Measurements from ENCODE around the gene POMGNT2. TPM values are rescaled to one million over a fixed set of nuclear protein-coding genes. Genes with fewer than 3 reads are reported as not detected.

POMGNT2 gene
- total RNA-seq, 3 donors from 2014 or later = 14.6 to 19.0 (median 18.4) TPM

DNA sequence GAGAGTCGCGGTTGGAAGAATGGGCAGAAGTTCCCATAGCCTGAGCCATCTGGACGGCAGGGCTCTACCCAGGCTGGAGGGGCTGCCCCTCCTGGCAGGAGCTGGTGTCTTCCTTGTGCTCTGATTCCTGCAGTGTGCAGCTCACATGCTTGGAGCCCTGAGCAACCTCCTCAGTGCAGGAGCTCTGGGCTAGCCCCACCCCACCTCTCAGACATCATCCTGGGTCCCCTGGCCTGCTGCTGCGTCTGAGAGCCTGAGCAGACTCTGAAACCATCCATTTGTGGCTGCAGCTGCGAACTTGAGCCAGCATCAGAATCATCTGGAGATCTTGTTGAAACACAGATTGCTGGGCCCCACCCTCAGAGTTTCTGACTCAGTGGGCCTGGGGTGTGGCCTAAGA lies 42.8 kb downstream of the POMGNT2 start:
- Histone ChIP-seq H3K27ac (no peak overlapping the region), H3K27me3 (no peaks in the 10 kb centered on the region), H3K4me1 (no peaks in the 10 kb centered on the region), H3K9me3 (peaks cover 13 to 17% of the 10 kb centered on the region in 2 donors), H3K4me3 (no peak overlapping the region), H3K36me3 (no peaks in the 10 kb centered on the region)
- TF ChIP-seq CTCF (IDR thresholded peaks at IDR 0.05) (no peak), POLR2AphosphoS5 (IDR thresholded peaks at IDR 0.05) (no peak), POLR2A (IDR thresholded peaks at IDR 0.05) (no peak)
- no peak for DNase-seq (ENCODE audit: low spot score in 2 of 2)
- intact Hi-C loops (cut with DNase I; ENCODE audit: low total_unique reads) = no loop called here

DNA sequence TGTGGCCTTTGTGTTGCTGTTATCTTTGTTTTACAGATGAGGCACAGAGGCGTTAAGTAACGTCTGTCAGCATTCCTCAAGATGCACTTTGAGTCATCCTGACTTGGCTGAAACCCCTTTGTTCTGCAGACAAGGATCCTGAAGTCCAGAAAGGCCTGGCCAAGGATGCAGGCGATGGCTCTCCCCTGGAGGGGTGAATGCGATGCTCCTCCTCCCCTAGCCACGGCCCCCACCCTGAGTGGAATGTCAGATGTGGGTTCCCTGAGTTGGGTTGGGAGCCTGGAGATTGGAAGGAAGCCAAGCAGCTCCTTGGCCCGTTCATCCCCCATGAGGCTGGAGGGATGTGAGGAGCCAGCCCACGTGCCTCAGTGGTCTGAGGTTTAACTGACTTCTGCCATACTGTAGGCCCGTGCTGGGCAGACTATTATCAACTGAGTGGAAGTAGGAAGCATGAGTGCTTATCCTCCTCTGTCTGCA lies 43.3 kb downstream of the POMGNT2 start:
- H3K9me3 ChIP-seq = peaks cover 13 to 17% of the 10 kb centered on the region in 2 donors
- intact Hi-C loops (cut with DNase I; ENCODE audit: low total_unique reads) = no loop called here
- TF ChIP-seq POLR2A (IDR thresholded peaks at IDR 0.05) = no peak
- no peak for TF ChIP-seq POLR2AphosphoS5 (IDR thresholded peaks at IDR 0.05)
- no peak for TF ChIP-seq CTCF (IDR thresholded peaks at IDR 0.05)
- H3K4me3 ChIP-seq = no peak overlapping the region
- H3K4me1 ChIP-seq = no peaks in the 10 kb centered on the region
- H3K27ac ChIP-seq = no peak overlapping the region
- H3K36me3 ChIP-seq = no peaks in the 10 kb centered on the region
- DNase-seq (ENCODE audit: low spot score in 2 of 2) = no peak
- no peaks in the 10 kb centered on the region for H3K27me3 ChIP-seq

DNA sequence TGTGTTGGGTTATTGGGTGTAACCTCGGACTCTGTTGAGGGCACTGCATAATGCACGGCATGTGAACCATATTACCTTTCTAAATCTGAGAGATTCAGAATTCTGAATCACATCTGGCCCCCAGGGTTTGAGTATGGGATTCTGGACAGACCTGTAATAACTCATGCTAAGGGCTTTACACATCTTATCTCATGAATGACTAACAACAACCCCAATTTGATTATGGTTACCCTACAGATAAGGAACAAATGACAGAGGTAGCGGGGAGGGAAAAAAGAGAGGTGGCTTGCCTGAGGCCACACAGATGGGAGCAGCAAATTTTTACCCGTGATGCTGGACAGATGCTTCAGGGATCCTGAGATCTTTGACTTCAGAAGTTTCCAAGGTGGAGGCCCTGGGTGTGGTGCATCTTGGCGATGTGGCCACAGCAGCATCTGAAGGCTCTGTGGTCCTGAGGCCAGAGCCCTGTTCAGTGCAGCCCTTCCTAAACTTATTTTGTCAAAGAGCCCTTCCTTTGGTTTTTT lies 43.8 kb downstream of the POMGNT2 start:
- TF ChIP-seq CTCF (IDR thresholded peaks at IDR 0.05) (no peak), POLR2AphosphoS5 (IDR thresholded peaks at IDR 0.05) (no peak), POLR2A (IDR thresholded peaks at IDR 0.05) (no peak)
- H3K27ac ChIP-seq = no peak overlapping the region
- no peaks in the 10 kb centered on the region for H3K27me3 ChIP-seq
- H3K4me1 ChIP-seq = no peaks in the 10 kb centered on the region
- no peaks in the 10 kb centered on the region for H3K36me3 ChIP-seq
- intact Hi-C loops (cut with DNase I; ENCODE audit: low total_unique reads) = no loop called here
- no peak for DNase-seq (ENCODE audit: low spot score in 2 of 2)
- H3K4me3 ChIP-seq = no peak overlapping the region
- H3K9me3 ChIP-seq = peaks cover 13 to 17% of the 10 kb centered on the region in 2 donors

DNA sequence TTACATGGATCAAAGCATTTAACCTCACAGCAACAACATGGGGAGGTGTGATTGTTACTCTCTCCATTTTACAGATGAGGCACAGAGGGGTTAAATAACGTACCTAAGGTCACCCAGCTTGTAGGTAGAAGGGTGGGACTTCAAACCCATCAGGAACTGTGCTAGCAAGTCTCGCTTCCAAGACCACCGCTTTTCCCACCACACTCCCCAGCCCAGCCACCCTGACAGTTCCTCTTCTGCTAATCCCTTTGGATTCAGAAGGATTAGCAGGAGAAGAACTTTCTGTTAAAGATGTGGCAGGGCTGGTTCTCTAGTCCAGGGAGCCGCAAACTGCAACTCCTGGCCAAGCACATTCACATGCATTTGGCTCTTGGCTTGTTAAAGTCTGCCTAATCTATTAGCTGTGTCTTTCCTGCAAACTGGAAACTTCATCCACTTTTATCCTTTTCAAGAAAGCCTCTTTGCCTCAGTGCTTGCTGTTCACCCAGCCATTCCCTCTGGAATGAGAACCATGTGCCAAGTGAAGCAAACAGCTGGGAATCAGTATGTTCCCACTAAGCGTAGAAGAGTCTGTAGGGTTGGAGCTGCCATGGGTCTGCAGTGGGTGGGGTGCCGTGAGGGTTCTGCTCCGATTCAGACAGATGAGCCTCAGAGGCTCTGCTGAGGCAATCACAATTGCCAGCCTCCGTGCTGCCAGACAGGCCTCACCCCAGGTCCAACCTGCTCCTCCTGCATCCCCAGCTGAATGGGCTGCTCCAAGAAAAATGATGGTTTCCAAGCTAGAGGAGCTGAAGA lies 44.6 kb downstream of the POMGNT2 start:
- no peak overlapping the region for H3K4me3 ChIP-seq
- no peak overlapping the region for H3K27ac ChIP-seq
- H3K36me3 ChIP-seq = no peaks in the 10 kb centered on the region
- H3K9me3 ChIP-seq = peaks cover 13 to 17% of the 10 kb centered on the region in 2 donors
- H3K27me3 ChIP-seq = no peaks in the 10 kb centered on the region
- DNase-seq (ENCODE audit: low spot score in 2 of 2) = no peak
- H3K4me1 ChIP-seq = no peaks in the 10 kb centered on the region
- intact Hi-C loops (cut with DNase I; ENCODE audit: low total_unique reads) = no loop called here
- TF ChIP-seq CTCF (IDR thresholded peaks at IDR 0.05) = no peak
- no peak for TF ChIP-seq POLR2A (IDR thresholded peaks at IDR 0.05)
- no peak for TF ChIP-seq POLR2AphosphoS5 (IDR thresholded peaks at IDR 0.05)

GRCh38 chr3:43059456-43059855 lies 46.4 kb downstream of the POMGNT2 start:
- intact Hi-C loops (cut with DNase I; ENCODE audit: low total_unique reads) = no loop called here
- TF ChIP-seq POLR2A (IDR thresholded peaks at IDR 0.05) (no peak), POLR2AphosphoS5 (IDR thresholded peaks at IDR 0.05) (no peak), CTCF (IDR thresholded peaks at IDR 0.05) (no peak)
- DNase-seq (ENCODE audit: low spot score in 2 of 2) = no peak

More at GRCh38 chr3:43059456-43059855, 46.4 kb downstream of the POMGNT2 start:
- Histone ChIP-seq H3K4me3 (no peak overlapping the region), H3K27ac (no peak overlapping the region), H3K9me3 (peaks cover 13 to 17% of the 10 kb centered on the region in 2 donors), H3K27me3 (no peaks in the 10 kb centered on the region), H3K4me1 (no peaks in the 10 kb centered on the region), H3K36me3 (no peaks in the 10 kb centered on the region)
